Peyer's patch (tissue), 4 donors: ENCODE results near the gene IL37. TPM values are rescaled to one million over a fixed set of nuclear protein-coding genes. Genes with fewer than 3 reads are reported as not detected.

ENCODE experiments used
- DNase-seq, 3 donors: peaks; one replicate each; pipeline ENCODE4 v3.0.0-alpha.2; 2017 to 2019
- H3K27ac ChIP-seq, 4 donors: fragments of 200-600 bp; sonication (generic); one replicate each; pipeline ENCODE4 v1.5.1; 2016 to 2019
- H3K27me3 ChIP-seq, 2 donors: fragments of 200-600 bp; sonication (generic); one replicate each; pipeline ENCODE4 v1.5.1; 2019
- H3K36me3 ChIP-seq, 3 donors: fragments of 200-600 bp; sonication (generic); one replicate each; pipeline ENCODE4 v1.5.1; 2016 to 2019
- H3K4me1 ChIP-seq, 4 donors: fragments of 200-600 bp; sonication (generic); one replicate each; pipeline ENCODE4 v1.5.1; 2016 to 2019
- H3K4me3 ChIP-seq, 4 donors: fragments of 200-600 bp; sonication (generic); 1 replicate in 3 of 4; 2 replicates in 1 of 4; pipeline ENCODE4 v1.5.1; 2016 to 2019; ENCODE audit warnings: mild to moderate bottlenecking in 1 of 4
- H3K9me3 ChIP-seq, 4 donors: fragments of 200-600 bp; sonication (generic); one replicate each; pipeline ENCODE4 v1.5.1; 2016 to 2019; ENCODE audit warnings: mild to moderate bottlenecking in 1 of 4
- POLR2A ChIP-seq, 2 donors: fragments of 450-650 bp; IDR thresholded peaks; one replicate each; pipeline ENCODE4 v1.5.1; 2017; ENCODE audit warnings: antibody characterized with exemption in 2 of 2, mild to moderate bottlenecking in 2 of 2, moderate library complexity in 2 of 2
- total RNA-seq, 4 donors: library from RNA; depleted of rRNA; stranded (reverse); fragments of >200 nt; gene quantifications; one replicate each; pipeline ENCODE4 v1.1.0, GENCODE V29; 2016
- TF ChIP-seq, protein P1 (sequence below), 6 experiments: fragments of 450-650 bp in 4 of 6; fragments of 200-600 bp in 2 of 6; sonication (generic) in 1 of 6; IDR thresholded peaks; one replicate each; pipeline ENCODE4 v1.5.1; 2017 to 2019; ENCODE audit warnings: antibody characterized with exemption in 6 of 6, mild to moderate bottlenecking in 3 of 6, moderate library complexity in 1 of 6

The IL37 gene
- total RNA-seq, 4 donors from 2014 or later, result not detected

DNA sequence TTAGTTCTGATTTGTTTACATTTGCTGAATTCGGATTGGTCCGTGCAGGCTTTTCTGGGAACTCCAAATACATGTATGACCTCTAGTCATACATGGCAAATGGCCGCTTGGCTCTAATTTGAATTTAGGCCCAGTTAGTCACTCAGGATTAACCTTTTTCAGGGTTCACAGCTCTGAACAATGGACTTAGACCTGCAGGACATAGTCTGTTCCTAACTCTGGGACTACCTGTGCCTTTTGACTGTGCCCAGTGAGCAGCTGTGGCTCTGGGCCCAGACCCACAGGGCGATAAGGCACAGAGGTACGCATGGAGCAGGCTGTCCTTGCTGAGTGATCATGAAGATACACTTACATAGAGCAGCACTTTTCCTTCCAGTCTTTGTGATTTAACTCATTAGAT is 28.5 kb downstream of the IL37 start:
- no peak overlapping the region for H3K27ac ChIP-seq
- H3K27me3 ChIP-seq, result no peaks in the 10 kb centered on the region

DNA sequence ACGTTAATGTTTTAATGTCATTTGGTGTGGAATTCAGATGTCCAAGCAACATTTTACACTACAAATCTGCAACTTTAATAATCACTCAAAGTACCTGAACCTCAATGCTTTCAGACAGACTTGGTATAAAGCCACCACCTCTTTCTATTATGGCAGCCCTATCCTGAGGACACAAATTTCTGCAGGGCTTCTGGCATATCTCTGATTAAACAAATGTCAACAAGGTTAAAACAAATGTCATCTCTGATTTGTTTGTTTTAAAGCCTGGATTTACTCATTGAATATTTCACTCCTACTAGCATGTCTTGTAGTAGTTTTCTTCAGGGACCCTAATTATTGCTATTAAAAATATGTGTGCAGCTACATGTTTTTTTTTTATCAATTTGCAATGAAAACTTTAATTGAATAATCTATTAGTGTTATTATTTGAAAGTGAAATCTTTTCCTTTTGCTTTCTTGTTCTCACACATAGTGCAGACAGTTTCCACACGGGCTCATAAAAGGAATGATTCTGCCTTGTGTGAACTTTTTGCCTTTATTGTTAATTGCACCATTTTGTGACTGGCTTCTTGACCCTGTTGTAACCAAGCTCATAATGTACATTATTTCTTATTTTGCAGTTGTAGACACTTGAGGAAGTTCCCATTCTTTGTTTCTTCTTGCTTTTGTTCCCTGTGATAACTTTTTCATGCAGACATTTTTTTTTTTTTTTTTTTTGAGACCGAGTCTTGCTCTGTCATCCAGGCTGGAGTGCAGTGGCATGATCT is 30.1 kb downstream of the IL37 start:
- Histone ChIP-seq H3K9me3 (peaks cover 0 to 10% (median 0%) of the 10 kb centered on the region in 4 donors), H3K36me3 (no peaks in the 10 kb centered on the region), H3K27me3 (no peaks in the 10 kb centered on the region), H3K4me3 (no peak overlapping the region), H3K4me1 (no peaks in the 10 kb centered on the region), H3K27ac (no peak overlapping the region)
- no peak for DNase-seq
- TF ChIP-seq POLR2A (IDR thresholded peaks at IDR 0.05), result no peak
- TF ChIP-seq, protein P1, sequence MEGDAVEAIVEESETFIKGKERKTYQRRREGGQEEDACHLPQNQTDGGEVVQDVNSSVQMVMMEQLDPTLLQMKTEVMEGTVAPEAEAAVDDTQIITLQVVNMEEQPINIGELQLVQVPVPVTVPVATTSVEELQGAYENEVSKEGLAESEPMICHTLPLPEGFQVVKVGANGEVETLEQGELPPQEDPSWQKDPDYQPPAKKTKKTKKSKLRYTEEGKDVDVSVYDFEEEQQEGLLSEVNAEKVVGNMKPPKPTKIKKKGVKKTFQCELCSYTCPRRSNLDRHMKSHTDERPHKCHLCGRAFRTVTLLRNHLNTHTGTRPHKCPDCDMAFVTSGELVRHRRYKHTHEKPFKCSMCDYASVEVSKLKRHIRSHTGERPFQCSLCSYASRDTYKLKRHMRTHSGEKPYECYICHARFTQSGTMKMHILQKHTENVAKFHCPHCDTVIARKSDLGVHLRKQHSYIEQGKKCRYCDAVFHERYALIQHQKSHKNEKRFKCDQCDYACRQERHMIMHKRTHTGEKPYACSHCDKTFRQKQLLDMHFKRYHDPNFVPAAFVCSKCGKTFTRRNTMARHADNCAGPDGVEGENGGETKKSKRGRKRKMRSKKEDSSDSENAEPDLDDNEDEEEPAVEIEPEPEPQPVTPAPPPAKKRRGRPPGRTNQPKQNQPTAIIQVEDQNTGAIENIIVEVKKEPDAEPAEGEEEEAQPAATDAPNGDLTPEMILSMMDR (IDR thresholded peaks at IDR 0.05), result no peak

More for the DNA sequence above, 28.5 kb downstream of the IL37 start:
- no peaks in the 10 kb centered on the region for H3K4me1 ChIP-seq
- DNase-seq, result no peak
- H3K4me3 ChIP-seq, result no peak overlapping the region
- H3K36me3 ChIP-seq, result no peaks in the 10 kb centered on the region
- no peaks in the 10 kb centered on the region for H3K9me3 ChIP-seq
- TF ChIP-seq, protein P1 (IDR thresholded peaks at IDR 0.05), result no peak
- no peak for TF ChIP-seq POLR2A (IDR thresholded peaks at IDR 0.05)

DNA sequence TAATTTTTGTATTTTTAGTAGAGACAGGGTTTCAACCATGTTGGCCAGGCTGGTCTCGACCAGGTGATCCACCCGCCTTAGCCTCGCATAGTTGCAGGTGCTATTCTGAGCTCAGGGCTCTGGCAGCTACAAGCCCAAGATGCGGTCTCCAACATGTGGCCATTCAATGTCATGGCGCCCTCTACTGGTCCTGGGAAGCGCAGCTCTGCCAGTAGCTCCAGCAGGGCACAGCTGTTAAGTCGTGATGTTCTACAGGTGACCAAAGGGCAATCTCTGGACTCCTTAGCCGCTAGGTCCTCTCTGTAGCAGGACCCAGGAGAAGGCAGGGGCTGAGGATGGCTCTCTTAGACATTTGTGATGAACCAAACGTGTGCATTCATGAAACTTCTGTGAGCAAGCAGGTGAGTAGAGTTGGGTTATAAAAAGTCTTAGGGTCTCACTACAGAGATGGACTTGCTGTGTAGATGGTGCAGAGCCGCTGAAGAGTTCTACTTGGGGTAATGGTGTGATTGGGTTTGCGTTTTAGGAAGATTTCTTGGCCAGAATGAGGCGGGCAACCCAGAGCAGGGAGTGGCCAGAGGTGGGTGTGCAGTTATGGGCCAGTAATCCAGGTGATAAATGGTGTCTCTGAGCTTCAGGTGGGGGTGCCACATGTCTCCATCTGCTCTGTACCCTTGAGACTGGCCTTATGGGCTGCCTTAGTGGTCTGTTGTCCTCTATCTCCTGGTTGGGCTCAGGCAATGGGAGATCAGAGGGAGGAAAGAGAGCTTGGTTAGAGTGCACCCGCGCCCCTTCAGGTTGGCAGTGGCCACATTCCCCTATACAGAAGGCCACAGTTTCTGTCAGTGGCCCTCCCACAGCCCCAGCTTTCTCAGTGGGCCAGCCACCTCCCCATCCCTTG is 31.0 kb downstream of the IL37 start:
- no peak for TF ChIP-seq POLR2A (IDR thresholded peaks at IDR 0.05)
- TF ChIP-seq, protein P1 (IDR thresholded peaks at IDR 0.05), result peak in 5 of 6 experiments; percentile 16 to 81 (median 74)
- H3K4me3 ChIP-seq, result no peak overlapping the region

DNA sequence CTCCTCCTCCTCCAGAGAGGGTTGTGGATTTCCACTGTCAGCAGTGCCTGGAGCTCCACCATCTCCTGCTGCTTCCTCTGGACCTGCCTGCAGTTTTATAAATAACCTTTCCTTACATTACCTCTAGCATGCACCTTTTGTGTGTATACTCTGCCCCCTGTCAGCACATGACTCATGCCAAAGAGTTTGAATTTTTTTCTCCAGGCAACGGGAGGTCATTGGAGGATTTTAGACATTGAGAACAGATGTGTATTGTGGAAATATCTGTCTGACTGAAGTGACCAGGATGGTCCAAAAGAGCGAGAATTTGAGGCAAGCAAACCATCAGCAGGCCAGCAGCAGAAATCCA is 31.7 kb downstream of the IL37 start:
- Histone ChIP-seq H3K4me1 (no peaks in the 10 kb centered on the region), H3K36me3 (no peaks in the 10 kb centered on the region), H3K27me3 (no peaks in the 10 kb centered on the region), H3K27ac (no peak overlapping the region), H3K9me3 (peaks cover 0 to 10% (median 0%) of the 10 kb centered on the region in 4 donors), H3K4me3 (no peak overlapping the region)
- TF ChIP-seq, protein P1 (IDR thresholded peaks at IDR 0.05), result no peak
- TF ChIP-seq POLR2A (IDR thresholded peaks at IDR 0.05), result no peak
- no peak for DNase-seq

More for the DNA sequence above, 31.0 kb downstream of the IL37 start:
- Histone ChIP-seq H3K4me1 (no peaks in the 10 kb centered on the region), H3K36me3 (no peaks in the 10 kb centered on the region), H3K9me3 (peaks cover 0 to 10% (median 0%) of the 10 kb centered on the region in 4 donors), H3K27ac (no peak overlapping the region), H3K27me3 (no peaks in the 10 kb centered on the region)
- DNase-seq, result peak; percentile 49 to 85 (median 85)

DNA sequence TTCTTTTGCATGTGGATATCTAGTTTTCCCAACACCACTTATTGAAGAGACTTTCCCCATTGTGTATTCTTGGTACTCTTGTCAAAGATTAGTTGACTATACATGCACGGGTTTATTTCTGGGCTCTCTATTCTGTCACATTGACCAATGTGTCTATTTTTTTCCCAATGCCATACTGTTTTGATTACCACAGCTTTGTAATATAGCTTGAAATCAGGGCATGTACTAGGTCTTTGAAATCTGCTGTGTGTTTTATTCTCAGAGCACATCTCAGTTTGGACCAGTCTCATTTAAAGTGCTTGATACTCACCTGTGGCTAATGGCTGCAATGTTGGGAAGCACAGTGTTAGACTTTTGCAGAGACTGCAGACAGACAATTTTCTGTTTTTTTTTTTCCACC is 34.0 kb downstream of the IL37 start:
- H3K4me1 ChIP-seq, result no peaks in the 10 kb centered on the region

More for the DNA sequence above, 34.0 kb downstream of the IL37 start:
- Histone ChIP-seq H3K9me3 (peaks cover 0 to 10% (median 0%) of the 10 kb centered on the region in 4 donors), H3K36me3 (no peaks in the 10 kb centered on the region), H3K27me3 (no peaks in the 10 kb centered on the region), H3K27ac (no peak overlapping the region), H3K4me3 (no peak overlapping the region)
- DNase-seq, result no peak
- no peak for TF ChIP-seq POLR2A (IDR thresholded peaks at IDR 0.05)
- TF ChIP-seq, protein P1 (IDR thresholded peaks at IDR 0.05), result no peak
